Fibroblast of lung (primary cell): ENCODE results near the gene FRAT1. TPM values are rescaled to one million over a fixed set of nuclear protein-coding genes. Genes with fewer than 3 reads are reported as not detected.

ENCODE experiments used
- DNase-seq, 2 donors: peaks; one replicate each; pipeline versions ENCODE4 v3.0.0 to v3.0.0-alpha.2; 2010; ENCODE audit warnings: low read depth in 2 of 2
- H2AFZ ChIP-seq: 2 replicates; pipeline ENCODE4 v1.5.1; 2012; ENCODE audit warnings: low read length, control low read depth, inconsistent platforms
- H3K27ac ChIP-seq: 2 replicates; pipeline ENCODE4 v1.5.1; 2011; ENCODE audit warnings: low read length, control low read depth; ENCODE audit not compliant: insufficient read depth
- H3K27me3 ChIP-seq: 2 replicates; pipeline ENCODE4 v1.5.1; 2011; ENCODE audit warnings: mild to moderate bottlenecking, low read length; ENCODE audit not compliant: control insufficient read depth, insufficient read depth
- H3K36me3 ChIP-seq: 2 replicates; pipeline ENCODE4 v1.5.1; 2011; ENCODE audit warnings: low read length; ENCODE audit not compliant: control insufficient read depth, insufficient read depth
- H3K4me1 ChIP-seq: 2 replicates; pipeline ENCODE4 v1.5.1; 2011; ENCODE audit warnings: low read length; ENCODE audit not compliant: control insufficient read depth, insufficient read depth; ENCODE audit errors: extremely low read depth
- H3K4me2 ChIP-seq: 2 replicates; pipeline ENCODE4 v1.5.1; 2011; ENCODE audit warnings: low read length, control low read depth; ENCODE audit not compliant: insufficient read depth; ENCODE audit errors: extremely low read depth
- H3K4me3 ChIP-seq, 4 experiments: fragments of 200-600 bp in 1 of 4; sonication (generic) in 1 of 4; replicated peaks in 1 of 4; 2 replicates each; pipeline ENCODE4 v1.5.1; 2011 to 2016; ENCODE audit warnings: low read length in 4 of 4, low read depth in 3 of 4, mild to moderate bottlenecking in 3 of 4, control low read depth in 2 of 4, inconsistent platforms in 1 of 4, mixed read lengths in 1 of 4; ENCODE audit not compliant: insufficient read depth in 1 of 4; ENCODE audit errors: control extremely low read depth in 1 of 4
- H3K79me2 ChIP-seq: 2 replicates; pipeline ENCODE4 v1.5.1; 2012; ENCODE audit warnings: mild to moderate bottlenecking, low read length, inconsistent platforms; ENCODE audit not compliant: control insufficient read depth, insufficient read depth
- H3K9ac ChIP-seq: 2 replicates; pipeline ENCODE4 v1.5.1; 2011; ENCODE audit warnings: mild to moderate bottlenecking, low read length, control low read depth; ENCODE audit not compliant: insufficient read depth
- H3K9me3 ChIP-seq: 2 replicates; pipeline ENCODE4 v1.5.1; 2012; ENCODE audit warnings: low read depth, low read length; ENCODE audit not compliant: control insufficient read depth, insufficient read depth
- H4K20me1 ChIP-seq: 2 replicates; pipeline ENCODE4 v1.5.1; 2011; ENCODE audit warnings: low read length; ENCODE audit not compliant: control insufficient read depth, insufficient read depth; ENCODE audit errors: extremely low read depth
- EZH2 ChIP-seq: IDR thresholded peaks from 2 replicates; pipeline ENCODE4 v1.5.1; 2012; ENCODE audit warnings: low read length, control low read depth, mild to moderate bottlenecking; ENCODE audit errors: missing control alignments
- polyA minus RNA-seq: library from RNA; depleted of rRNA, polyadenylated mRNA; stranded (reverse); fragments of >200 nt; gene quantifications from 2 replicates; pipeline ENCODE4 v1.2.3, GENCODE V29; 2011; ENCODE audit warnings: low replicate concordance
- polyA plus RNA-seq, 2 donors: library from polyadenylated mRNA; depleted of rRNA in 1 of 2; stranded (reverse) in 1 of 2; unstranded in 1 of 2; fragments of >200 nt; gene quantifications; 2 replicates each; pipeline ENCODE4 v1.2.1, GENCODE V29; 2011 to 2012; ENCODE audit warnings: missing spikeins in 1 of 2
- total RNA-seq: library from RNA; depleted of rRNA; stranded (reverse); fragments of >200 nt; gene quantifications from 2 replicates; pipeline ENCODE4 v1.2.1, GENCODE V29; 2014
- TF ChIP-seq, protein P1 (sequence below), 2 donors: IDR thresholded peaks in 1 of 2; conservative IDR thresholded peaks in 1 of 2; 1 replicate in 1 of 2; 2 replicates in 1 of 2; pipeline ENCODE4 v1.5.1; 2011 to 2012; ENCODE audit warnings: low read length in 2 of 2, control low read depth in 1 of 2, inconsistent platforms in 1 of 2, low read depth in 1 of 2, mild to moderate bottlenecking in 1 of 2

Gene FRAT1, protein sequence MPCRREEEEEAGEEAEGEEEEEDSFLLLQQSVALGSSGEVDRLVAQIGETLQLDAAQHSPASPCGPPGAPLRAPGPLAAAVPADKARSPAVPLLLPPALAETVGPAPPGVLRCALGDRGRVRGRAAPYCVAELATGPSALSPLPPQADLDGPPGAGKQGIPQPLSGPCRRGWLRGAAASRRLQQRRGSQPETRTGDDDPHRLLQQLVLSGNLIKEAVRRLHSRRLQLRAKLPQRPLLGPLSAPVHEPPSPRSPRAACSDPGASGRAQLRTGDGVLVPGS
- total RNA-seq (2.8 TPM in 2 replicates), polyA plus RNA-seq (0.48 and 0.70 TPM in 2 replicates), polyA minus RNA-seq (0.19 TPM in 1 of 2 replicates, not detected in the other)
- polyA plus RNA-seq (2012) = 1.1 and 1.7 TPM in 2 replicates

DNA sequence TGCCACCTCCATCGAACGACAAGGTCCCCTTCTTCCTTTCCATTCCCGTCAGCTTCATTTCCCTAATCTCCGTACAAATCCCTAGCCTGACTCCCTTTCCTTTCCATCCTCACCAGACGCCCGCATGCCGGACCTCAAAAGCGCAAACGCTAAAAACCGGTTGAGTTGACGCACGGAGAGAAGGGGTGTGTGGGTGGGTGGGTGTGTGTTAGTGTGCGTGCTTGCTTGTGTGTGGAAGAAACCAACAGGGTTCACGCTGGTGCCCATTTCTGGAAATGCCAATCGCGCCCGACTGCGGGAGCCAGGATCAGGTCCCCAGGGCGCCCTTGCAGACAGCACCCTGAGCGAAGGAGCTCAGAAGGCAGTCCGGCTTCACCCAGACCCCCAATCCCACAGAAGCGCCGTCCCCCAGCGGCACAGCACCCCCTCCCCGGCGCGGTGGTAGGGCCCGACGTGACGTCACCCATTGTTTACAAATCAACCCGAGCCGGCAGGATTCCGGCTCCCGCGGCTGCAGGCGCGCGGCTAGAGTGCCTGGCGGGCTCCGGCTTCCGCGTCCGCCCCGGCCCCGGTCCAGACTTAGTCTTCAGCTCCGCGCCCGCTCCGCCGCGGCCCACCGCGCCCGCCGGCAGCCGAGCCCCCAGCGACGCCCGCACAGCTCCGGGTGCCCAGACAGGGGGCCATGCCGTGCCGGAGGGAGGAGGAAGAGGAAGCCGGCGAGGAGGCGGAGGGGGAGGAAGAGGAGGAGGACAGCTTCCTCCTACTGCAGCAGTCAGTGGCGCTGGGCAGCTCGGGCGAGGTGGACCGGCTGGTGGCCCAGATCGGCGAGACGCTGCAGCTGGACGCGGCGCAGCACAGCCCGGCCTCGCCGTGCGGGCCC lies at the start of gene FRAT1:
Gene FRAT1 (plus strand): TSS at position 500 of the 880 bp plus-strand sequence. CDS start 183 bp downstream, at position 683.
- H3K79me2 ChIP-seq = no peaks in the 10 kb centered on the region
- no peaks in the 10 kb centered on the region for H3K9me3 ChIP-seq
- no peaks in the 10 kb centered on the region for H4K20me1 ChIP-seq
- peak within 1 kb of the TSS; percentile 70 to 82 (median 72) for H3K4me3 ChIP-seq
- peak within 1 kb of the TSS; percentile 99 for H2AFZ ChIP-seq
- DNase-seq = peak; percentile 92
- no peaks in the 10 kb centered on the region for H3K36me3 ChIP-seq
- H3K9ac ChIP-seq = peak within 1 kb of the TSS; percentile 100
- no peaks in the 10 kb centered on the region for H3K27me3 ChIP-seq
- TF ChIP-seq, protein P1, sequence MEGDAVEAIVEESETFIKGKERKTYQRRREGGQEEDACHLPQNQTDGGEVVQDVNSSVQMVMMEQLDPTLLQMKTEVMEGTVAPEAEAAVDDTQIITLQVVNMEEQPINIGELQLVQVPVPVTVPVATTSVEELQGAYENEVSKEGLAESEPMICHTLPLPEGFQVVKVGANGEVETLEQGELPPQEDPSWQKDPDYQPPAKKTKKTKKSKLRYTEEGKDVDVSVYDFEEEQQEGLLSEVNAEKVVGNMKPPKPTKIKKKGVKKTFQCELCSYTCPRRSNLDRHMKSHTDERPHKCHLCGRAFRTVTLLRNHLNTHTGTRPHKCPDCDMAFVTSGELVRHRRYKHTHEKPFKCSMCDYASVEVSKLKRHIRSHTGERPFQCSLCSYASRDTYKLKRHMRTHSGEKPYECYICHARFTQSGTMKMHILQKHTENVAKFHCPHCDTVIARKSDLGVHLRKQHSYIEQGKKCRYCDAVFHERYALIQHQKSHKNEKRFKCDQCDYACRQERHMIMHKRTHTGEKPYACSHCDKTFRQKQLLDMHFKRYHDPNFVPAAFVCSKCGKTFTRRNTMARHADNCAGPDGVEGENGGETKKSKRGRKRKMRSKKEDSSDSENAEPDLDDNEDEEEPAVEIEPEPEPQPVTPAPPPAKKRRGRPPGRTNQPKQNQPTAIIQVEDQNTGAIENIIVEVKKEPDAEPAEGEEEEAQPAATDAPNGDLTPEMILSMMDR (conservative IDR thresholded peaks at IDR 0.05 in 1 of 2, IDR thresholded peaks at IDR 0.05 in 1 of 2; ENCODE audit: low read depth in 1 of 2, low read length in 2 of 2) = no peak
- no peak for TF ChIP-seq EZH2
- peak within 1 kb of the TSS; percentile 97 for H3K4me2 ChIP-seq
- peaks cover 4% of the 10 kb centered on the region for H3K4me1 ChIP-seq
- peak within 1 kb of the TSS; percentile 100 for H3K27ac ChIP-seq

DNA sequence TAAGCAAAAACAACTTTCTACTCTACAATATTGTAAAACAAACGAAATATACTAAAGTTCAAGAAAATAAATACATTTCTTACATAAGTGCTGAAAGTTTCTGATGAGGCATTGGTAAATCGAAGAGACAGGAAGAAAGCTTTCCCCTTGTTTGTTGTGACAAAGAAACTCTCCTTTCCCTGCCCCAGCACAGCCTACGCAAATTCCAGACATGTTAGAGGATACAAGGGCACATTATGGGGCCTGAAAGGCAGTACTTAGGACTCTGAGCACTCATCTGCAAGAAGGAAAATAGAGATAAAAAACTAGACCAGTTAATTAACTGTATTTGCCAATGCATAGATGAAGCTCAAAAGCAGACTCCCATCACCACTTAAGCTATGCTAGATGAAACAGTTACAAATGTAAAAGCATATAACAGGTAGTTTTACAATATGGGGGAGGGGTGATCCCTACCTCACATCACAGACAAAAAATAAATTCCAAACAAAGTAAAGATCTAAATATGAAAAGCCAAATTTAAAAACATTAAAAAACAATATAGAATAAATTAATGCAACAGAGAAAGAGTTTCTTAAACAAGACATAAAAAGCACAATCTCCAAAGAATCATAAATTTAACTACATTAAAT lies 48.4 kb upstream of the FRAT1 start:
- H3K27me3 ChIP-seq = no peaks in the 10 kb centered on the region
- H3K4me1 ChIP-seq = no peaks in the 10 kb centered on the region
- H2AFZ ChIP-seq = no peak overlapping the region
- H3K36me3 ChIP-seq = no peaks in the 10 kb centered on the region
- H4K20me1 ChIP-seq = no peaks in the 10 kb centered on the region
- H3K4me3 ChIP-seq = no peak overlapping the region
- TF ChIP-seq, protein P1 (conservative IDR thresholded peaks at IDR 0.05 in 1 of 2, IDR thresholded peaks at IDR 0.05 in 1 of 2; ENCODE audit: low read depth in 1 of 2, low read length in 2 of 2) = no peak
- TF ChIP-seq EZH2 = no peak
- no peak overlapping the region for H3K27ac ChIP-seq
- H3K9ac ChIP-seq = no peak overlapping the region
- H3K9me3 ChIP-seq = no peaks in the 10 kb centered on the region
- H3K79me2 ChIP-seq = peaks cover 7% of the 10 kb centered on the region
- peak in 1 of 2 donors; percentile 78 for DNase-seq
- no peak overlapping the region for H3K4me2 ChIP-seq

DNA sequence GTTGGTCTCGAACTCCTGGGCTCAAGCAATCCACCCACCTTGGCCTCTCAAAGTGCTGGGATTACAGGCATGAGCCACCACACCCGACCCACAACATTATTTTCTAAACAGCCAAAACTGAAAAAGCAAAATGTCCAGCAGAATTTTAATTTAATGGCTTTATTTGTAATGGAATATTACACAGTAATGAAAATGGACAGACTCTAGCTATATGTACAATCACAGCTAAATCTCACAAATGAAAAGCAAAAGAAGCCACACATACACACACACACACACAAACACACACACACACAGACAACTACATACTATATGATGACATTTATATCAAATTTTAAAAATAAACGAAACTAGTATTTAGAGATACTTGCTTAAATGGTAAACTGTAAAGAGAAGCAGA lies 45.4 kb upstream of the FRAT1 start:
- DNase-seq = no peak
- TF ChIP-seq, protein P1 (conservative IDR thresholded peaks at IDR 0.05 in 1 of 2, IDR thresholded peaks at IDR 0.05 in 1 of 2; ENCODE audit: low read depth in 1 of 2, low read length in 2 of 2) = no peak
- TF ChIP-seq EZH2 = no peak
- Histone ChIP-seq H2AFZ (no peak overlapping the region), H3K4me1 (no peaks in the 10 kb centered on the region), H3K4me2 (no peak overlapping the region), H3K9me3 (no peaks in the 10 kb centered on the region), H3K36me3 (no peaks in the 10 kb centered on the region), H3K79me2 (peaks cover 8% of the 10 kb centered on the region), H3K9ac (no peak overlapping the region), H3K27me3 (no peaks in the 10 kb centered on the region), H3K4me3 (no peak overlapping the region), H4K20me1 (no peaks in the 10 kb centered on the region), H3K27ac (no peak overlapping the region)
